Activated CD4-positive, alpha-beta T cell treated with anti-CD3 and anti-CD28 coated beads, Interleukin-2, Interleukin-6, amounts not matched to agents 100 ng/mL and 50 ng/mL, durations not matched to agents 16 hours and 8 hours (primary cell): Measurements from ENCODE around the gene OTX2.

Experiments
- DNase-seq: peaks from one replicate; pipeline ENCODE4 v3.0.0-alpha.2; 2020

The OTX2 gene

GRCh38 chr14:56810147-56810719 lies at the start of gene OTX2:
Gene OTX2 (minus strand): TSS chr14:56810479. CDS start chr14:56805456, 5,023 bp downstream.
- DNase-seq = no peak

DNA sequence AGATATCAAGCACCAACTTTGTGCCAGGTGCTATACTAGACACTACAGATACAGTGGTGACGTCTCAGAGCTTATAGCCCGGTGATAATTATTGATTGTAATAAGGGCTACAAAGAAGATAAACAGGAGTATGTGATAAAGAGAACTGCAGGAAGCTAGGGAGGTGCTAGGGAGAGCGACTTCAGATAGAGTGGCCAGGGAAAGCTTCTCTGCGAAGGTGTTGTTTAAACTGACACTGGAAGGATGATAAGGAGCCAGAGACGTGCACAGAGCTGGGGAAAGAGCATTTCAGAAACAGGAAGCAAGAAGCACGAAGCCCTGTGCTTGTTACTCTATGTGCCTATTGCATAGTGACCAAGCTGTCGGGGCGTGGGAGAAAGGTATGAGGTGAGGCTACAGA lies 48.1 kb upstream of the OTX2 start:
- DNase-seq = no peak

DNA sequence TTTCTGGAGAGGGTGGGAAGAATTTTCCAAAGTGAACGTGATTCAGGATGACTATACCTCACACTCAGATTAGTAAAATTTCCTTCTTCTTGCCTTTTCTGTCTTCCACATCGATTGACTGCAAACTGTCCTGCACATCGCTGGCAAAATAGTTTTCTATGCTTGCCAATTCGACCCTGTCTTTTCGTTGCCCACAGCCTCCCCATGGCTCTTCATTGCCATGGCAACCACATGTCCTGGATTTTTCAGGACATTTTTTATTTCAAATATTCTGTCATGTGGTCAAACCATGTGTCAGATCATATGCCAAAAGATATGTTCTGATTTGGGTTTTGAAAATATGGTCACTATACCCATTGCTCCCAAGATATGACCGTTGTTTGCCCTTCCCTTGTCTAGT lies 46.9 kb upstream of the OTX2 start:
- DNase-seq = no peak

GRCh38 chr14:56855891-56856461 lies 45.7 kb upstream of the OTX2 start:
- no peak for DNase-seq

DNA sequence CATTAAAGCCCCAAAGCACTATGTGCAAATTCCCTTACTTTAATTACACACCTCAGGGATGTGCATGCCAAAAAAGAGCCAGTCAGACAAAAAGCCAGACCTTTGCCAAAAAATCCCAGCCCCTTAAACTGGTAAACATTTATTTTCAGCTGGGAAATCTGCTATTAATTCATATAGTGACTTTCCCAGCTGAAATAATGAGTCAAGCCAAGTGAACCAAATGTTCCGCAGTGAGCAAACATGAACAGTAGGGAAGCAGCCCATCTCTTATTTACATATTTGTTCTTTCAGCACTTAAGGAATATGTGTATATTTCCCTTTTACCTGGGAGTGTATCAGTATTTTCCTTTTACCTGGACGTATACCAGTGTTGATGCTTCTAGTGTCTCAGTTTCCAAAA lies 44.0 kb upstream of the OTX2 start:
- no peak for DNase-seq

GRCh38 chr14:56846970-56847930 lies 37.0 kb upstream of the OTX2 start:
- DNase-seq = no peak

- no peak for DNase-seq
Measured at GRCh38 chr14:56844406-56845002, 34.2 kb upstream of the OTX2 start.

GRCh38 chr14:56841611-56842010 lies 31.3 kb upstream of the OTX2 start:
- DNase-seq = no peak

DNA sequence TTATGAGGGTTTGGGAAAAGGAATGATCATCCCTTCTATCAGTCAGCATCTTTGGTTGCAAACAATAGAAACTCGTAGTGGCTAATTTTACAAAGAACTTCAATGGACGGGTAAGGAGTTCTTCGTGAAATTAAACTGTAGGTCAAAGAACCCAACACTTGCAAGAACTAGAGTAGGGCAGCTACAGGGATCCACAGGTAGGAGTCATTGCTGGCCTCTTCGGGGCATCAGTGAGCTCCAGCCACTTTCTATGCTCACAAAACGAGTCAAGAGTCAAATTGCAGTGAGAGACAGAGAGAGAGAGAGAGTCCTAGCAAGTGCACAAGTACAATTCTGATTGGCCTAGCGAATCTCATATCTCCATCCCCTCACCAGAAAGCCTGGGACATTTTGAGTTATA lies 29.9 kb upstream of the OTX2 start:
- DNase-seq = no peak

- DNase-seq = no peak
Measured at GRCh38 chr14:56829151-56829550, 18.9 kb upstream of the OTX2 start.

DNA sequence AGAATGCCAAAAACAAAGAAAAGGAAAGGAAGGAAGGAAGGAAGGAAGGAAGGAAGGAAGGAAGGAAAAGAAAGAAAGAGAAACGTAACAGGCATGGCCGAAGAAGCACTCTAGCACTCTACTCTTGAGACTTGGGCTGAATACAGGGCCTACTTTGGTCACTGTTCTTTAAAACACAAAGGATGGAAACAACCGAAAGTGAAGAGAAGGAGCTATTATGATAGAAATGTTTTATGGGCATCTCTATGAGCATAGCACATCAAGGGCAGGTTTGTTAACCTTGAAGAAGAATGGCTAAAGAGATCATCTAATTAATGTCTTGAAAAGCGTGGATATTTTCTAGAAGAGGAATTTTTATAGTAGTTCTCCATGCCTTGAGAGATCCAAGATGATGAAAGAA lies 15.9 kb upstream of the OTX2 start:
- no peak for DNase-seq

- no peak for DNase-seq
Measured at GRCh38 chr14:56821805-56822610, 11.7 kb upstream of the OTX2 start.

GRCh38 chr14:56821177-56821576 lies 10.9 kb upstream of the OTX2 start:
- DNase-seq = no peak

DNA sequence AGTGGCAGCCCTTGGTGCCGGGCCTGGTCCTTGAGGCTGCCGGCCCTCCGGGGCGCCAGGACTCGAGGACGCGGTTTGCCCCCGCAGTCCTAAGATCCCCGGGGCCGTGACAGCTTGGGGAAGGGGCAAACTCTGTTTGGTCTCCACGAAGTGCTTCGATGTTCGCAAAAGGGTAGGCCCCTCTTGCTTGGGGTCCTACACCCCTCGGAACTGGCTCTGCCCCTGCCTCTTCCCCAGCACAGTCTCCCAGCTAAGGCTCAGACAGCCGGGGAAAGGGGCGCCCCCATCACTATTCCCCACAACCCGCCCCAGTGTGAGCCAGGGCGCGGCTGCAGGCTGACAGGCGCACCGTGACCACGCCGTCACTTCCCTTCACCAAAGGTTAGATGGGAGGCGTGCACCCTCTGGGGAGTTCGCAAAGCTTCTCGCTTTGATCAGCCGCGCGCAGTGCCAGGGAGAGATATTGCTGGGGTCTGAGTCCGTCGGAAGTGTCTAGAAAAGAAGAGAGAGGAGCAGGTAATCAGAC lies 7.2 kb upstream of the OTX2 start:
- DNase-seq = no peak

DNA sequence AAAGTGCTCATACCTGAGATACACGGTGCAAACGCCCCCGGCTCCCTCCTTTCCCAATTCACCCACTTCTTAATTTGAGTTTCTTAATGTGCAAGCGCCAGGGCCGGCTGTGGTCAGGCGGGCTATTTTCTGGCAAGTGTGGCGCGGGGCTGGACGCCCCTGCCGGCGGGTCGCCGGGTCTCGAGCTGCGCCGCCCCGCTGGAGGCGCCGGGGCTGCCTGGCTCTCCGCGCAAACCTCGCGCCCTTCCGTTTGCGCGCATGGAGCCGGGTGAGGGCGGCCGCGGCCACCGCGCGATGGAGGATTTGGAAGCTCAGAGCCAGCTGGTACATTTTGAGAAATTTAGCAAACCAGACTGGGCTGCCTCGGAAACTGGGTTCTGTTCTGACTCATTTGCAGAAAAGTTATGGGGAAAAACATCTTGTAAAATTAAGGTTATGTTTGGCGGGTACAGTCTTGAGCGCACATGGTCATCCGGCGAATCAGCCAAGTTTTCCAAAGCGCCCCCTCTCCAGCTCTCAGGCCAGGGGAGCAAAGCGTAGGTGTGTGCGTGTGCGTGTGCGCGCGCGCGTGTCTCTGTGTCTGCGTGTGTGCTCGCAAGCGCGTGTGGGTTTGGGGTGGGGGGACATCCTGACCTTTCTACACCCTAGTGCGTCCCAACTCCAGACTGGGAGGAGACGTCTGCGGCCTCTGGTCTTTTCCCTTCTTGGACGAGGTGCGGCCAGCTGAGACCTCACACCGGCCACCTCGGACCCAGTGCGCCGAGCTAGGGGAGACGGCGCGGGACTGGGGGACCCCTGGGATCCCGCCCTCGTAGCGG lies 6.5 kb upstream of the OTX2 start:
- no peak for DNase-seq

DNA sequence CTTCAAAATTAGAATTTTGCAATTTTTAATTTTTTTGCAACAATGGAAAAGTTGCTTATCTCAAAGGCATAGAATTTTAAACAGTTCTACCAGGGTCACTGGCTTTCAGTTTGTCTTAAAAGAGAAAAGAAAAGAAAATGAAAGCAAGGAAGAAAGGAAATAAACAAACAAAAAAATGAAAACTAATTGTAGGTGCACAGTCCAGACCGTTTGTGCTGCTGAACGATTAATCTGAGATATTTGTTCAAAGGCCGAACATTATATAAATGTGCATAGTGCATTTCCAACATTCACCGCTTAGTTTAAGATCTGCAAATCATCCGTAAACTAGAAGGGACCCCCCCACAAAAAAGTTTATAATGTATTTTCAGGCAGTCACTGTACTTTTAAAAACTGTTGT lies 5.5 kb upstream of the OTX2 start:
- DNase-seq = no peak

DNA sequence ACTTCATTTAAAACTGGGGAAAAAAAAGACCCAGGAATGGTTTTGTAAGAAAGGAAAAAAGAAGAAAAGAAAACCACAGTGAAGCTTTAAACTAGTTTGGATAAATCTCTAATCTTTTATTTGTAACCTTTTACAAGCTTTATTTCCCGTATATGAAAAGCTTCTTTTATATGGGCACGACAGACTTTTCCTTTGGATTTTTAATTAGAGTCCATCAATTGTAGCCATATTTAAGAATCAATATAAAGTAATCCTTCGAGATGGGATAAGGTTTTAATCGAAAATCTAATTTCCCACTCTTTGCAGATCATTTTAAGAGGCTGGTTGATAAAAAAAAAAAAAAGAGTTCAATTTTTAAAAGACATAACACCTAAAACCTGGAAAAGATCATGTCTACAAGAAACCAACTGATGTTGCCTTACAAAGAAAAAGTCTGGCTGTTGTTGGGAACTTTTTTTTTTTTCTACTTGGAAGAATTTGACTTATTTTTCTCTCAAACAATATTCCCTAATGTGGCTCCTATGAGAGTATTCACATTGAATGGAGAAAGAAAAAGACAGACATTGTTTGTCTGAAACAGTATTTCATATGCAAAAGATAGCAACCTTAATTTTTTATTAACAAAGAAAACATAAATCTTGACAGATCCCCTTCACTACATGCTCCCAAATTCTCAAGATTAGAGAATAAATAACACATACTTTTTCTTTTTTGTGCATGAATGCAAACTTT lies 4.9 kb upstream of the OTX2 start:
- no peak for DNase-seq

- DNase-seq = no peak
Measured at GRCh38 chr14:56814519-56814959, 4.3 kb upstream of the OTX2 start.

GRCh38 chr14:56813143-56813551 lies 2.9 kb upstream of the OTX2 start:
- no peak for DNase-seq

DNA sequence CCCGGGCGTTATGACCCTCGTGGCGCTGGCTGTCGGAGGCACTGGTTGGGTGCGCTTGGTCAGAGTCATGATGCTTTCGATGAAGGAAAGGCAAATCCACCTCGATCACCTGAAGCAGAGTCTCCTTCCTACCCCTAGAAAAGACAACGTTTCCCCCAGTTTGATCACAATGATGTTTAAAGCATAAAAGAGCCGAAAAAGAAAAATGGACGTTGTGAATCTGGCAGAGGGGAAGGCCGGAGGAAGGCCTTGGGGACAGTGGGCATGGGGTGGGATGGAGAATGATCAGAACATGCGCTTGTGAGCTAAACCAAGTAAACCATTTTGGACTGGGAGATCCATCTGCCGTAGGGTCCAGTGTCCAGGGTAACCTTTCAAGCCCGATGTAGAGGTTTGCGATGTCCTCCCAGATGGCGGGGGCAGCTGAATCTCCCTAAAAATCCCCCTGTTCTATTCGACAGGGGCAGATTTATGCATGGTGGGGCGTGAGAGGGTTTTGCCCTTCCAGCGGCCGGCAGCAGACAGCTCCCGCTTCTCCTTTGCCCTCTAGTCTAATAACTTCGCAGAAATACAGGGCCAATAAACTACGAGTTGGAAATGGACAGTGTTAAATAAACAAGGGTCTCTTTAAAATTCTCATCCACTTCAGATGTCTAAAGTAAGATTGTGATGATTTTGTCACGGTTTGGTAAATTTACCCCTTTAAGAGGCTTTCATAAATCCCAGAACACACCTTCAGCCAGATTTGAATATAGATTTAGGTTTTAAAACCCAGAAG lies 2.3 kb upstream of the OTX2 start:
- DNase-seq = no peak
